ENCODE measurements around the gene MDH2. TPM values are rescaled to one million over a fixed set of nuclear protein-coding genes. Genes with fewer than 3 reads are reported as not detected.
A peak's percentile ranks its signal among the peaks of the same experiment; 100 is the strongest.

The MDH2 gene
- total and polyA plus RNA-seq, 4 donors, result 33.6 to 275 (median 163) TPM

DNA sequence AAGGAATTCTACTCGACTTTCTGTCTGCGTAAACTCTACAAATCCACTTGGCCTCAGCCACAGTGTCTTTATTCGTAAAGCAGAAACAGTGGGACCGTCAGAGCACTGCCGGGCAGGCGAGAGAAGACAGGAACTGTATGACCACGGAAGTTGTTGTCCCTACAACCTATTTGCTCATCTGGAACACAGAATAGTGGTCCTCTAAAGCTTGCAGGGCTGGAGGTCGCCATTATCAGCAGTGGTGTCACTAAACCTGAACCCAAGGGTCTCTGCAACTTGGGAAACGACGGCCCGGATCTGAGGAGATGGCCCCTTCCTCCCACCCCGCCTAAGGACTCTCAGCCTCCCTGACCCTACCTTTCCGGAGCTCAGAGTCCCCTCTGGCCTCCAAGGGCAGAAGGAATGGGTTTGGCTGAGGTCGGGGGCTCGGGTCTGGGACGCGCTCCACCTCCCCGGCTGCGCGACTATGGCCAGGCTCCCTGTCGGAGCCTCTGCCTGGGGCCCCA lies 548 bp upstream of the MDH2 start:
- Histone ChIP-seq H3K4me1 (ENCODE audit: control insufficient read depth in 4 of 4, insufficient read depth in 4 of 4, low read length in 3 of 4) (peaks cover 6 to 22% (median 13%) of the 10 kb centered on the region in 4 donors), H3K9ac (ENCODE audit: low read depth in 1 of 2, low read length in 2 of 2) (peak overlapping the region; percentile 97 to 98), H3K27ac (ENCODE audit: low read depth in 1 of 2, low read length in 2 of 2) (peak overlapping the region; percentile 92 to 96), H3K9me3 (ENCODE audit: control insufficient read depth in 4 of 4, low read length in 3 of 4) (no peaks in the 10 kb centered on the region), H3K27me3 (ENCODE audit: control insufficient read depth in 4 of 4, insufficient read depth in 4 of 4, low read length in 3 of 4) (no peaks in the 10 kb centered on the region), H3K36me3 (ENCODE audit: control insufficient read depth in 4 of 4, insufficient read depth in 3 of 4, low read depth in 1 of 4, low read length in 3 of 4) (peaks cover 0 to 3% (median under 1%) of the 10 kb centered on the region in 4 donors), H3K4me3 (ENCODE audit: low read depth in 1 of 3, low read length in 3 of 3) (peak overlapping the region; percentile 82 to 99 (median 95))
- WGBS, result under 1% methylated on average over 21 of the region's 21 CpGs
- no peak for DNase-seq (ENCODE audit: low spot score)
- TF ChIP-seq NR2F2 (IDR thresholded peaks at IDR 0.05), result no peak
- TF ChIP-seq YY1 (IDR thresholded peaks at IDR 0.05), result no peak
- no peak for TF ChIP-seq HNF4A (conservative IDR thresholded peaks at IDR 0.05)
- TF ChIP-seq EGR1 (IDR thresholded peaks at IDR 0.05; ENCODE audit: low read depth in 2 of 2), result no peak
- no peak for TF ChIP-seq FOXA1 (IDR thresholded peaks at IDR 0.05)
- TF ChIP-seq, protein P1, sequence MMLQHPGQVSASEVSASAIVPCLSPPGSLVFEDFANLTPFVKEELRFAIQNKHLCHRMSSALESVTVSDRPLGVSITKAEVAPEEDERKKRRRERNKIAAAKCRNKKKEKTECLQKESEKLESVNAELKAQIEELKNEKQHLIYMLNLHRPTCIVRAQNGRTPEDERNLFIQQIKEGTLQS (IDR thresholded peaks at IDR 0.05), result no peak
- no peak for TF ChIP-seq TAF1 (conservative IDR thresholded peaks at IDR 0.05)
- TF ChIP-seq FOXA2 (IDR thresholded peaks at IDR 0.05), result no peak
- TF ChIP-seq GABPA (IDR thresholded peaks at IDR 0.05 in 1 of 2, conservative IDR thresholded peaks at IDR 0.05 in 1 of 2), result no peak
- no peak for TF ChIP-seq REST (IDR thresholded peaks at IDR 0.05)
- TF ChIP-seq RAD21 (IDR thresholded peaks at IDR 0.05), result no peak
- TF ChIP-seq CTCF (IDR thresholded peaks at IDR 0.05; ENCODE audit: low read depth, low read length, missing input control), result no peak
- TF ChIP-seq RXRA (IDR thresholded peaks at IDR 0.05), result no peak
- TF ChIP-seq MAX (IDR thresholded peaks at IDR 0.05), result no peak

DNA sequence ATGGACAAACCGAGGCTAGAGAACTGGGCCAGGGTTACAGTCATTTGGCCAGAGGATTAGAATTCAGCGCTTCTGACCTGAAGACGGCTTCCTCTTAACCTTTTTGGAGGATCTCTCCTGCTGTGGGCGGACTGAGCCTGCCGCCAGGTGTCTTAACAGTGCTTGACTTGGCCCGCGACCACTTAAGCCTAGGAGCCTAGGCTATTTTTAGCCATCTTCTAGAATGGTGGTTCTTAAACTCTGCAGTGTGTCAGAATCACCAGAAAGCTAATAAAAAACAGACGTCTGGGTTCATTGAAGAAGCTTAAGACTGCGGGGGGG lies 722 bp downstream of the MDH2 start:
- H3K4me1 ChIP-seq (ENCODE audit: control insufficient read depth in 4 of 4, insufficient read depth in 4 of 4, low read length in 3 of 4), result peaks cover 6 to 22% (median 13%) of the 10 kb centered on the region in 4 donors
- peak overlapping the region; percentile 82 to 99 (median 95) for H3K4me3 ChIP-seq (ENCODE audit: low read depth in 1 of 3, low read length in 3 of 3)
- no peaks in the 10 kb centered on the region for H3K9me3 ChIP-seq (ENCODE audit: control insufficient read depth in 4 of 4, low read length in 3 of 4)
- WGBS, result 2% methylated on average over 9 of the region's 9 CpGs
- peak overlapping the region; percentile 92 to 96 for H3K27ac ChIP-seq (ENCODE audit: low read depth in 1 of 2, low read length in 2 of 2)
- H3K9ac ChIP-seq (ENCODE audit: low read depth in 1 of 2, low read length in 2 of 2), result peak overlapping the region; percentile 81 to 97
- peaks cover 0 to 5% (median under 1%) of the 10 kb centered on the region in 4 donors for H3K36me3 ChIP-seq (ENCODE audit: control insufficient read depth in 4 of 4, insufficient read depth in 3 of 4, low read depth in 1 of 4, low read length in 3 of 4)
- no peak for DNase-seq (ENCODE audit: low spot score)
- no peaks in the 10 kb centered on the region for H3K27me3 ChIP-seq (ENCODE audit: control insufficient read depth in 4 of 4, insufficient read depth in 4 of 4, low read length in 3 of 4)
- TF ChIP-seq CTCF (IDR thresholded peaks at IDR 0.05; ENCODE audit: low read depth, low read length, missing input control), result peak; percentile 4
- TF ChIP-seq FOXA2 (IDR thresholded peaks at IDR 0.05), result no peak

All from liver (tissue), 9 donors.